NCI-H146 treated with DMSO at 0.1 percent for 48 hours (cell line): Measurements from ENCODE around the gene RNF182.
"Not testable (repeated sequence)": the region's sequence is repeated elsewhere in the genome, so short reads cannot be mapped to it uniquely, and the experiment has no call there.

Experiments used
- DNase-seq: peaks from one replicate; lab custom pipeline; 2025; ENCODE audit not compliant: unreplicated experiment; lab: John Stamatoyannopoulos, UW

Gene RNF182

DNA sequence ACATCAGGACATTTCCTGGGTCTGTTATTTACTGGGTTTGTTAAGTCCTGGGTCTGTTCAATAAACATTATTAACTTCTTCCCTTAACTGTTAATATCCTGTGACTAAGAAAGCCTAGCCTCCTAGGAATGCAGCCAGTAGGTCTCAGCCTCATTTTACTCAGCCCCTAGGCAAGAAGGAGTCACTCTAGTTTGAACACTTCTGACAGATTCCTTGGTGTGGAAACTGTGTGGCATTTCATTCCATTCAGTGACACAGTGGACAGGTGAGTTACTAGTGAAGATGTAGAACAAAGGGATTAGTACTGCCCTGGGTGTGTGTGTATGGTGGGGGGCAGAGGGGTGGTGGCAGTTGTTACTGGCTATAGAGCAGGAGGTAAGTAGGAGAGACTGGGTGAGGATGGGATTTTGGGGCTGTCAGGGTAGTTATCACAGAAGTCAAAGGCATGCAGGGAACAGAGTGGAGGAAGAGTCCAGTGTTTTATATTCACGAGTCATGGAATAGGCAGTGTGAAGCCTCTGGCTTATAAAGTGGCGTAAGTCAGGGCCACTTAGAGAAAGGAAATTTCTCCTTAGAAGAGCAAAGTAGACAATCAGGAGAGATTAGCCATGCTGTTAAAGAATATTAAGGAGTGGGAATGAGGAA, 28.4 kb downstream of the RNF182 start:
- no peak for DNase-seq

DNA sequence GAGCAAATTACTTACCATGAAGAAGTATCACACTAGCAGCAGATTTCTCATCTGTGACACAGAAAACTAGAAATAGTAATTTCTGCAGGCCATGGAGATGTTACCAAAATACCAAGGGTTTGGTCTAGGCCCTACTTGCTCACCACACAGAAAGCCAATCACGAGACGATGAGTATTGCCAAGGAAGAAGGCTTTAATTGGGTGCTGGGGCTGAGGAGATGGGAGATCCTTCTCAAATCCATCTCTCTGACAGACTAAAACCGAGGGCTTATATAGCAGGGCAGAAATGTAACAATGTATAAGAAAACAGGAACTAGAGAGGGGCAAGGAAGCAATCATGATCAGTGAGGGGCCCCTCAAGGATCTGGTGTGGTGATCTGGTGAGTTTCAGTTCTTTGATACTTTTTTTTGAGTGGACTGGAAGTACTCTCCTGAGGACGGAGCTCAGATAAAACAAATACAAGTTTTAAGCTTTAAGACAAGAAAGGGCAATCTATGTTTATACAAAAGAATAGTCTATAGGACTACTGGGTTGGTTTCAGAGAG, 40.9 kb downstream of the RNF182 start:
- DNase-seq, result no peak

DNA sequence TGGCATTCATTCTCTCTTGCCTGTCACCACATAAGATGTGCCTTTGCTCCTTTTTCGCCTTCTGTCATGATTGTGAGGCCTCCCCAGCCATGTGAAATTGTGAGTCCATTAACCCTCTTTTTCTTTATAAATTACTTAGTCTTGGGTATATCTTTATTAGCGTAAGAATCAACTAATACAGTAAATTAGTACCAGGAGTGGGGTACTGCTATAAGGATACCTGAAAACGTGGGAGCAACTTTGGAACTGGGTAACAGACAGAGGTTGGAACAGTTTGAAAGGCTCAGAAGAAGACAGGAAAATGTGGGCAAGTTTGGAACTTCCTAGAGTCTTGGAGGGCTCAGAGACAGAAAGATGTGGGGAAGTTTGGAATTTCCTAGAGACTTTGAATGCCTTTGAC, 46.6 kb downstream of the RNF182 start:
- no peak for DNase-seq

DNA sequence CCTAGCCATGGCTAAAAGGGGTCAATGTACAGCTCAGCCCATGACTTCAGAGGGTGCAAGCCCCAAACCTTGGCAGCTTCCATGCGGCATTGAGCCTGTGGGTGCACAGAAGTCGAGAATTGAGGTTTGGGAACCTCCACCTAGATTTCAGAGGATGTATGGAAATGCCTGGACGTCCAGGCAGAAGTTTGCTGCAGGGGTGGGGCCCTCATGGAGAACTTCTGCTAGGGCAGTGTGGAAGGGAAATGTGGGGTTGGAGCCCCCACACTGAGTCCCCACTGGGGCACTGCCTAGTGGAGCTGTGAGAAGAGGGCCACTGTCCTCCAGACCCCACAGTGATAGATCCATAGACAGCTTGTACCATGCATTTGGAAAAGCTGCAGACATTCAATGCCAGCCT, 47.9 kb downstream of the RNF182 start:
- DNase-seq, result not testable (repeated sequence)

DNA sequence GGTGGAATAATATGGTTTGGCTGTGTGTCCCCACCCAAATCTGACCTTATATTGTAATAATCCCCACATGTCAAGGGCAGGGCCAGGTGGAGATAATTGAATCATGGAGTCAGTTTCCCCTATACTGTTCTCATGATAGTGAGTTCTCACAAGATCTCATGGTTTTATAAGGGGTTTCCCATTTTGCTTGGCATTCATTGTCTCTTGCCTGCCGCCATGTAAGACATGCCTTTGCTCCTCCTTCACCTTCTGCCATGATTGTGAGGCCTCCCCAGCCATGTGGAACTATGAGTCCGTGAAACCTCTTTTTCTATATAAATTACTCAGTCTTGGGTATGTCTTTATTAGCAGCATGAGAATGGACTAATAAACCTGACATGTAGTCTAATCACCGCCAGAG, 48.7 kb downstream of the RNF182 start:
- DNase-seq, result not testable (repeated sequence)

DNA sequence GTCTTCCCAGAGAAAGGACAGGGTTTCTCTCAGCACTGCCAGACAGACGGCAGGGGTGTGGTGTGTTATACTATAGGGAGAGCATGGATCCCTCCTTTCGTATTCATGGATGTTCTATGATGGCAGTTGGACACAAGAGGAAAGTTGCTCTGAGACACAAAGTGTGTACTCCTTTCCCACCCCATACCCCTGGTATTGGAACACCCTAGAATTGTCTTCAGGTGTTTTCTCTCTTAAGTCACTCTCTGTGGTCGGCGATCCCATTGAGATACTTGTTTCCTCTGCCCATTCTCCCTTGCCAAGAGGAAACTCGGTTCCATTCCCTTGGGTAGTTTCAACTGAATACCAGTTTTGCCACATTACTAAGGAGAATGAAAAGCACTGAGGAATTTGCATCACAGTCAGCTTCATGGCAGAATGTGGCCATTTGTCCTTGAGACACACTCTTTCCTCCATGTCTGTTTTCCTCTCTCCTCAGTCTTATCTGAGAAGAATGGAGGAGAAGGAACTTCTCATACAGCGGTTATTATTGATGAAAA, 53.4 kb downstream of the RNF182 start:
- DNase-seq, result no peak

DNA sequence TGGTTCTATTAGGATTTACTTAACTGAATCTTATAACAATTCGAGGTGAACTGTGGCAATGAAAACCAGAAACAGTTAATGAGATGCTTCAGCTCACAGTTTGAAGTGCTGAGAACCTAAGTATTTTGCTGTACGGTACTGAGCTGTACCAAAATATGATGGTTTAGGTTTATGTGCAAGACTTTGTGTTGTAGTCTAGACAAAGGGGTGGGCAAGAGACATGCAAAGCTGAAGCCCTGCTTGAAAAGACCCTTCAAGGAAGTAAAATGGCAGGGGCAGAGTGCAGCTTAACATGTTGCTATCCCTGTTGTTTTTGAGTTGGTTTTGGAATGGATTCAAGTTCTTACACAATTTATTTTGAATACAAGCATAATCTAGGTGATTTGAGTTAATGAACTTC, 54.0 kb downstream of the RNF182 start:
- no peak for DNase-seq

DNA sequence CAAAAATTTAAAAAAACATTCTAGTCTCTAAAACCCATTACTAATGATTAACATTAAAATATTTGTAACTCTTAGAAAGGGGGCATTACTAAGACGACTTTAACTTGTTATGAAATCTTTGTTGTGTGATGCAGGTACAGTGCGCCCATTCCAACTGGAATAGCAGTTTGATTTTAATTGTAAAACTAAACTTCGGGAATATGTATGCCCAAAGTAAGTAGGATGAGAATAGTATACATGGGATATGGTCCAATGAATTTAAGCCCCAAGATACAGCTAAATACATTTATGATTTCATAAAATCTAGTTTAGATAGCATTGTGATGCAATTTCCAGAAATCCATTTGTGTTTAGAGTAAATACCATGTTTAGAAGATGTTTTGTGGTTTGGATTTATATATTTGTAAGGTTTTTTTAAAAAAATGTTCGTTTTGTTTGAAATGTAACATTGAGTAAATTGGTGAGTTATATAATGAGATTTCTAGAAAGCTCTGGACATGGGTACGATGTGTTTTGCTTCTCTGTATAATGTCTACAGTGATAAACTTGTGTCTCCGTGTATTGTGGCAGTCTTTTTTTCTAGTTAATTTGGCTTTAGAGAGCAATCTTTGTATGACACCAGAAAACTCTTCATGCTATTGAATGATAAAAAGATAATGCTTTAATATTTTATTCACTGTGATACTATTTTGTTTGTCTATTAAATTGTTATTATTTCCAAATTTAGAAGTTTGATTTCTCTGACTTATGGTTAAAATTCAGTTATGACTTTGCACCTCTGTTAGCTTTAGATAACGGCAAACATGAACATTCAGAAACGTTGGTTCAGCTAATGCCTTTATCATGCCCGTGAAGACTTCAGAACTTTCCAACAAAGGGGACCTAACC, 54.8 kb downstream of the RNF182 start:
- no peak for DNase-seq

DNA sequence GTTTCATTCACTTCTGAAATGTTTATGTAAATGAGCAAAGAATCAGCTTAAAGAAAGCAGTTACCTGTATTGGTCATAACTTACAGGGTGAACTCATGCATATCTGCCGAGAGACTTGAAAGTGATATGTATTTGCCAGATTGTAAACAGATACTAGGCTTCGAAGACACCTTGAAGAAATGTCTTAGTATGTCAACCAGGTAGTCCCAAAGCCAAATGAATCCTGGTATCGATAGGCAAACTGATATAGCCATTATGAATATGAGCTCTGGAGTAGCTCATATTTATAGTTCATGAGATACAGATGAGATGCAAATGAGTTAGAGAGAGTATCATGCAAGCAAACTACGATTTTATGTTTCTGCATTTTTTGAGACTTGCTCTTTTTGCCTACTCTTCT, 55.8 kb downstream of the RNF182 start:
- DNase-seq, result no peak

DNA sequence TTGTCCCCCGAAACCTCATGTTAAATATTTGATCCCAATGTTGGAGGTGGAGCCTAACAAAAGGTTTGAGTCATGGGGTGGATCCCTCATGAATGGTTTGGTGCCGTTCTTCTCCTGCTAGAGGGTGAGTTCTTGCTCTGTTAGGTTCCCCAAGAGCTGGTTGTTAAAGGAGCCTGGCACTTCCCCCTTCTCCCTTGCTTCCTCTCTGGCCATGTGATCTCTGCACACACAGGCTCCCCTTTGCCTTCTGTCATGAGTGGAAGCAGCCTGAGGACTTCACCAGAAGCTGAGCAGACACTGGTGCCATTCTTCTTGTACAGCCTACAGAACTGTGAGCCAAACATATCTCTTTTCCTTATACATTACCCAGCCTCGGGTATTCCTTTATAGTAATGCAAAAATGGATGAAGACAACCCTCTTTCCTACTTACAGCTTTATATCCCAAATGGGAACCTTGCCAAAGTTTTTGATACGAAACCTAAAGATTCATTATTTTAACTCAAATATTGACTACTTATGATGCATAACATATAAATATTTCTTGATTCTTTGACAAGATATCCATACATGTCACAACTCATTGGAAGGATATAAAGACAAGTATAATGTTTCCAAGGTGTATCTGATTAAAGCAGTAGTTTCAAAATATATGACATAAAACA, 61.0 kb downstream of the RNF182 start:
- DNase-seq, result no peak

DNA sequence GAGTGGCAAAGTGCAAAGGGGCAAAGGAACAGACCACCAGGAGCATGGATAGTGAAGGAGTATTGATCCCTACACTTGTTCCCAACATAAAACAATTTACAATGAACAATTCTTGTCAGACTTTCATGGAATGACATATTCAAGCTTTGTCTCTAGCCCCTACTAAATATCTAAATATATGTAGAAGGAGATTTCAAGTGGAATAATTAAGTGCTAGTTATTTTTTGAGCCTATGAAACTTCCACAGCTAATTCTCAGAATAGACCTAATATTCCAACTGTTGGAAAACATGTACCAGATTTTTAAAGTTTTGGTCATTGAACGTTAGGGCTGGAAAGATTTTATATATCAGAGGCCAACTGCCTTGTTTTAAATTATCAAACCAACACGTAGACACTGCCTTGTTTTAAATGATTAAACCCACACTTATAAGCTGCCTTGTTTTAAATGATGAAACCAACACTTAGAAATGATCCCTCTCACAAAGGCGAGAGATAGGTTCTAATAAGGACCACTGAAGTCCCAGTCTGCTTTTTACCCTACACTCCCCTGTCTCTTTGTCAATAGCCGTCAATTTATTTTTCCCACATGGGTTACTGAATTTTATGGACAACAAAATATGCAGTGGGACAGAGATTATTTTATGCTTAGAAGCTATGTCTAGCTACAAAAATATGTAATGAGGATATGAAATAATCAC, 62.1 kb downstream of the RNF182 start:
- DNase-seq, result no peak

DNA sequence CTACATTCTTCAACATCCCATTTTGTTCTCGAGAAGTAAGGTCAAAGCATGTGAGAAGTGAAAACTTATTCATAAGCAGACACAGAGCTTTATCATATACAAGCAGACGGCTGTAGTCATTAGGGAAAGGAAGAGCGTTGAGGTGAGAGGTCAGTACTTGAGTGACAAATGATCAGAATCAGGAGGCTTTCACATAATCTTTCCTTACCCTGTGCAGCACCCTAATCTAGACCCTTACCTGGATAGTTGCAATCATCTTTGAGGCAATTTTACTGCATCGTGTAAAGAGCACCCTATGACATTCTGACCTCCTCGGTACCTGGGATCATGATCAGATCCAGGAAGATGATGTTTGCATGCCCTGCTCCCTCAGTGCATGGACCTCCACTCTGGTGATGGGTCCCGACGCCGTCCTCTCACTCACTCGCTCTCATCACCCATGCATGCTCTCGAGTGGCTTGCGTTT, 62.7 kb downstream of the RNF182 start:
- DNase-seq, result no peak

DNA sequence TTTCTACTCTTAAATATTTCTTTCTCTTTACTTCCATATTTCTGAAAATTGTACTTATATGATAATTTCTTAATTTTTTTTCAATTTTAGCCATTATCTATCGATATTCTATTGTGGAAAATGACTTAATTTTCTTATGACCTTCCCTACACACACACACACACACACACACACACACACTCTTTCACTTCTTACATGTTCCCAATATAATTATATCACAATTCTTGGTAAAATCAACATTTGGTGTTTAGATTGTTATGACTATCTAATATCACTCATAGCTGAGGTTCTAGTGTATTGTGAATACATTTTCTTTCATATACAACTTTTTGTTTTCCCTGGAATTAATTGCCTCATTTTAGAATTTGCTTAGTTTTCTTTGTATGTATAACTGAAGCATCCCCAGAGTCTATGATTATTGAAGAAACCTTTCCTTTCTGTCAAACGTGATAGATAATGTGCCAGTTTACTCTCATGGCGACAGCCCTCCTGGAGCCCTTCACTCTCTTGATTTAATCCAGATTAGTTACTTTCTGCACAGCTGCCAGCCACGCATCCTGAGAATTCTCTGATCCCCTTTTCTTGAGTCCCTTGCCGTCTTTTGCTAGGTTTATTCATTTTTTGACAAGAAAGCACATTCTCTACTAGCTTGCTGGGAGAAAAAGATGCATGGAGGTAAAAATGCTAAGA, 63.4 kb downstream of the RNF182 start:
- no peak for DNase-seq

DNA sequence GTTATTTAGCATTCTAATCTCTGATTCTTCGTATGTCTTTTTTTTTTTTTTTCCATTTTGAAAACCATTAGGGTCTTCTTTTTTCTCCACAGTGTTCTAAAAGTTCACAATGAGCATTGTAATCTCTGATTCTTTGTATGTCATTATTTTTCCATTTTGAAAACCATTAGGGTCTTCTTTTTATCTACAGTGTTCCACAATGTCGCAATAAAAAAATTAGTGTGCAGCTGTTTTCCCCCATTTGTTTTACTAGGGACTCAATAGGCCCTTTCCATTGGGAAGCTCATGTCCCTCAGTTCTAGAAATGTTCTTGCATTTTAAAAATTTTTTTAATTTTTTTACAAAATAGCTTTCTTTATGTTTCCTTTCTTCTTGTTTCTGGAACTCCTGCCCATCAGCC, 64.2 kb downstream of the RNF182 start:
- DNase-seq, result no peak

DNA sequence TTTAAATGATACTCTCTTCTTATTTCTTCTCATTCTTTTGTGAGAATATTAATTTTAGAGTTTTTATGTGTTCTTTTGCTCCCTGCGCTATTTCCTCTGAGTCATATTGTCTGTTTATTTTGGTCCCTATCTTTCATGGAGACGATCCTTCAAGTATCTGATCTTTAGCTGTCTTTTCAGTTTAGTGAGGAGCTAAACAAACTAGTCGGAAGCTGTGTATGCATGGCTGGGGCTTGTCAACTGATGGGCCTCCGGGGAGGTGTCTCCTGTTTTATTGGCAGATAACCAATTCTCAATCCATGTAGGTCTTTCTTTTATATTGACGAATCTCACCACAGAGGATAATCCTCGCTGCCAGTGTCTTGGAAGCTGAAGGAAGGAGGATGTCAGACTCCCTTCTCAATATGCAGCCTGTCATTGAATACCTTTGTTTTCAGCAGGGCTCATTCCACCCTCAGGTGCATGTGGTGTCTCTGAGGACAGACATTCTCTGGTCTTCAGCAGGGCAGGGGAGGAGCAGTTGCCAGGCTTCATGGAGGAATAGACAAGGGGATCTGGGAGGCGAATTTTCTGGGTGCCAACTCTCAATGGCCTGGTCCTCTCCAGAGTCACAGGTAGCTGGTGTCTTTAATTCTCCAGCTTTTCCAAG, 64.9 kb downstream of the RNF182 start:
- no peak for DNase-seq

DNA sequence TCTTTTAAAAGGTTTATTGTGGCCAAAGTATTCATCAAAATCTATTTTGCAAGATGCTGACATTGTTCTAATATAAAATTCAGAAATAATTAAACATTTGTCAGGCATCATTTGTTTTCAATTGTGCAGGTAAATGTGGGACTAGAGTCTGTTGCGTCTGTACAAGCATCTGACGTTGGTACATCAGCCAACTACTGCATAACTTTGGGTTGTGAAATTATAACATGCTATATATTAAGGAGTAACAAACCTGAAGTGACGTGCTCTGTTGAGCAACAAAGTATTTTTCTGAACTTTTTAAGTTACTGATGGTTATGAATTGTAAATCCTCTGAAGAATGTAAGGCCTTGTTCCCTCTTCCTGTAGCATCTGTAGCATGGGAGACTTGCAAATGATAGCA, 66.0 kb downstream of the RNF182 start:
- DNase-seq, result no peak

DNA sequence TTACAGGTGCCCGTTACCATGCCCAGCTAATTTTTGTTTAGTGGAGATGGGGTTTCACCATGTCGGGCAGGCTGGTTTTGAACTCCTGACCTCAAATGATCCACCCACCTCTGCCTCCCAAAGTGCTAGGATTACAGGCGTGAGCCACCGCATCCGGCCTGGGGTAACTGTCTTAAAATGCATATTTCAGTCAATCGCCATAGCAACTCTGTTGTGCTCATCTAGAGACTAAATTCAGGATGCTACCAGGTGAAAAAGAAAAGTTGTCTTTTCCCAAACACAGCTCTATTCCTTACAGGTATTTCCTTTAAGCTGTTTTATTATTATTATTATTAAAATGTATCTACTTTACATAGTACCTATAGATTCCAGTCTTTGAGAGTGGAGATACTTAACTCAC, 66.6 kb downstream of the RNF182 start:
- DNase-seq, result no peak

DNA sequence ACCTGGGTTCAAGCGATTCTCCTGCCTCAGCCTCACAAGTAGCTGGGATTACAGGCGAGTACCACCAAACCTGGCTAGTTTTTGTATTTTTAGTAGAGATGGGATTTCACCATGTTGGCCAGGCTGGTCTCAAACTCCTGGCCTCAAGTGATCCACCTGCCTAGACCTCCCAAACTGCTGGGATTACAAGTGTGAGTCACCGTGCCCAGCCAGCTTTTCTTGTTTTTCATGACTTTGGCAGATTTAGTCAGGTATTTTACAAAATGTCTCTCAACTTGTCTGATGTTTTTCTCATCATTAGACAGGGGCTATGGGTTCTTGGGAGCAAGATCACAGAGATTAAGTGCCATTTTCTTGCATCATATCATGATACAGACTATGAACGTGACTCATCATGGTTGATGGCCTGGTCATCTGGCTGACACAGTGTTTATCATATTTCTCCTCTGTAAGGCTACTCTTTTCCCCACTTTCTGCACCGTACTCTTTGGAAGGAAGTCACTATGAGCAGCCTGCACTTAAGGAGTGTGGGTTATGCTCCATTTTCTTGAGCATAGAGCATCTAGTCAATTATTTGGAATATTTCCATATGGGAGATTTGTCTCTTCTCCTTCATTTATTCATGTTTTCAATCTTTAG, 67.8 kb downstream of the RNF182 start:
- DNase-seq, result no peak

DNA sequence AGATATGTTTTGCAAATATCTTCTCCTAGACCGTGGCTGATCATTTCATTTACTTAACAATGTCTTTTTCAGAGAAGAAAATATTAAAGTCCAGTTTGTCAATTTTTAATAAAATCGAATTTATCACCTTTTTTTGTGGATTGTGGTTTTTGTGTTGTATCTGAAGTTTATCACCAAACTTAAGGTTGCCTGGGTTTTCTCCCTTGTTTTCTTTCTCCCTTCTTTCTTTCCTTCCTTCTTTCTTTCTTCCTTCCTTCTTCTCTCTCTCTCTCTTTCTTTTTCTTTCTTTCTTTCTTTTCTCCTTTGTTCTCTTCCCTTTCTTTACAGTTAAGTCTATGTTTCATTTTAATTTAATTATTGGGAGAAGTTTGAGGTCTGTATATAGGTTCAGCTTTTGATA, 68.7 kb downstream of the RNF182 start:
- no peak for DNase-seq
